ENCODE measurements around the gene POLDIP2.

- TF ChIP-seq CTCF (IDR thresholded peaks at IDR 0.05) = no peak
- no peak for TF ChIP-seq POLR2A (IDR thresholded peaks at IDR 0.05)
Measured at GRCh38 chr17:28330671-28331070, 26.7 kb downstream of the POLDIP2 start.
